ENCODE results near the gene ZC2HC1B.
"Not testable (repeated sequence)": the region's sequence is repeated elsewhere in the genome, so short reads cannot be mapped to it uniquely, and the experiment has no call there.

ZC2HC1B gene

GRCh38 chr6:143864234-143864633 lies at the start of gene ZC2HC1B:
ZC2HC1B (plus strand) TSS chr6:143864474; CDS start chr6:143864540, 66 bp downstream.
- DNase-seq = no peak

GRCh38 chr6:143817621-143818020 lies 46.7 kb upstream of the ZC2HC1B start:
- no peak for DNase-seq

- no peak for DNase-seq
These were observed 42.9 kb upstream of the ZC2HC1B start for GRCh38 chr6:143821359-143821758.

GRCh38 chr6:143822584-143823024 lies 41.7 kb upstream of the ZC2HC1B start:
- DNase-seq = no peak

- DNase-seq = no peak
These were observed 40.7 kb upstream of the ZC2HC1B start for GRCh38 chr6:143823548-143823947.

GRCh38 chr6:143828572-143828971 lies 35.7 kb upstream of the ZC2HC1B start:
- no peak for DNase-seq

GRCh38 chr6:143836150-143836549 lies 28.1 kb upstream of the ZC2HC1B start:
- no peak for DNase-seq

GRCh38 chr6:143838395-143838794 lies 25.9 kb upstream of the ZC2HC1B start:
- no peak for DNase-seq

GRCh38 chr6:143839196-143839595 lies 25.1 kb upstream of the ZC2HC1B start:
- no peak for DNase-seq

GRCh38 chr6:143840595-143841265 lies 23.5 kb upstream of the ZC2HC1B start:
- no peak for DNase-seq

GRCh38 chr6:143842461-143842901 lies 21.8 kb upstream of the ZC2HC1B start:
- DNase-seq = no peak

- DNase-seq = peak; percentile 95
These were observed 21.2 kb upstream of the ZC2HC1B start, which contains the start of gene LTV1 for GRCh38 chr6:143842902-143843676. LTV1 (plus strand) TSS chr6:143843338; CDS start chr6:143843478, 140 bp downstream.

- DNase-seq = no peak
These were observed 20.6 kb upstream of the ZC2HC1B start for GRCh38 chr6:143843677-143843999.

- no peak for DNase-seq
These were observed 20.3 kb upstream of the ZC2HC1B start for GRCh38 chr6:143844006-143844405.

GRCh38 chr6:143845033-143845432 lies 19.2 kb upstream of the ZC2HC1B start:
- DNase-seq = no peak

GRCh38 chr6:143851706-143852105 lies 12.6 kb upstream of the ZC2HC1B start:
- not testable (repeated sequence) for DNase-seq

GRCh38 chr6:143855057-143855456 lies 9.2 kb upstream of the ZC2HC1B start:
- DNase-seq = not testable (repeated sequence)

- not testable (repeated sequence) for DNase-seq
These were observed 7.5 kb upstream of the ZC2HC1B start for GRCh38 chr6:143856762-143857161.

GRCh38 chr6:143857651-143858050 lies 6.6 kb upstream of the ZC2HC1B start:
- no peak for DNase-seq

- no peak for DNase-seq
These were observed 4.2 kb upstream of the ZC2HC1B start for GRCh38 chr6:143859891-143860660.

- DNase-seq = no peak
These were observed 503 bp upstream of the ZC2HC1B start for GRCh38 chr6:143863771-143864170.

- no peak for DNase-seq
These were observed 3.0 kb downstream of the ZC2HC1B start for GRCh38 chr6:143867236-143867635.

GRCh38 chr6:143868808-143869207 lies 4.5 kb downstream of the ZC2HC1B start:
- DNase-seq = not testable (repeated sequence)
